Skin of body (tissue), 2 donors: Measurements from ENCODE around the gene ALOX5. TPM values are rescaled to one million over a fixed set of nuclear protein-coding genes. Genes with fewer than 3 reads are reported as not detected.
"Not testable (repeated sequence)": the region's sequence is repeated elsewhere in the genome, so short reads cannot be mapped to it uniquely, and the experiment has no call there.

Experiments used
- DNase-seq: peaks from one replicate; lab custom pipeline; 2025; lab: John Stamatoyannopoulos, UW
- total RNA-seq: library from RNA; depleted of rRNA; stranded (reverse); fragments of >200 nt; gene quantifications from one replicate; pipeline ENCODE4 v1.2.3, GENCODE V29; 2014

ALOX5 gene
- total RNA-seq: 9.4 TPM

GRCh38 chr10:45373576-45374349 is at the start of gene ALOX5:
Gene ALOX5, plus strand, starts transcription at chr10:45374216. Its CDS starts 64 bp downstream, at chr10:45374280.
- DNase-seq: no peak

DNA sequence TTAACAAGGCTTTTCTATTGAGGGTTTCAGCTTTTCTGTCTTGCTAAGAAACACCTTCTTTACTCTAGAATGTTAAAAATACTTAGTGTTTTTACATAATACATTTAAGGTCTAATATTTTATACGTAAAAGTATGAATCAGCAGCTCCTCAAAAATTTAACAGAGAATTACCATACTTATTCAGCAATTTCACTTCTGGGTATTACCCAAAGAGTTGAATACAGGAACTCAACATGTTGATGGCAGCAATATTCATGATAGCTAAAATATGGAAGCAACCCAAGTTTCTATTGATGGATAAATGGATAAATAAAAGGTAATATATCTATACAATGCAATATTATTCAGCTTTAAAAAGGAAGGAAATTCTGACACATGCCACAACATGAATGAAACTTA is 48.9 kb upstream of the ALOX5 start:
- no peak for DNase-seq

DNA sequence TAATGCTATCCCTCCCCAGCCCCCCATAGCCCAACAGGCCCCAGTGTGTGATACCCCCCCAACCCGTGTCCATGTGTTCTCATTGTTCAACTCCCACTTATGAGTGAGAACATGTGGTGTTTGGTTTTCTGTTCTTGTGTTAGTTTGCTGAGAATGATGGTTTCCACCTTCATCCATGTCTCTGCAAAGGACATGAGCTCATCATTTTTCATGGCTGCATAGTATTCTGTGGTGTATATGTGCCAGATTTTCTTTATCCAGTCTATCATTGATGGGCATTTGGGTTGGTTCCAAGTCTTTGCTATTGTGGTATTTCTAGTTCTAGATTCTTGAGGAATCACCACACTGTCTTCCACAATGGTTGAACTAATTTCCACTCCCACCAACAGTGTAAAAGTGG is 47.2 kb upstream of the ALOX5 start:
- DNase-seq: not testable (repeated sequence)

- DNase-seq: not testable (repeated sequence)
These were observed 42.2 kb upstream of the ALOX5 start for GRCh38 chr10:45331824-45332223.

- DNase-seq: no peak
These were observed 34.1 kb upstream of the ALOX5 start for GRCh38 chr10:45339894-45340293.

DNA sequence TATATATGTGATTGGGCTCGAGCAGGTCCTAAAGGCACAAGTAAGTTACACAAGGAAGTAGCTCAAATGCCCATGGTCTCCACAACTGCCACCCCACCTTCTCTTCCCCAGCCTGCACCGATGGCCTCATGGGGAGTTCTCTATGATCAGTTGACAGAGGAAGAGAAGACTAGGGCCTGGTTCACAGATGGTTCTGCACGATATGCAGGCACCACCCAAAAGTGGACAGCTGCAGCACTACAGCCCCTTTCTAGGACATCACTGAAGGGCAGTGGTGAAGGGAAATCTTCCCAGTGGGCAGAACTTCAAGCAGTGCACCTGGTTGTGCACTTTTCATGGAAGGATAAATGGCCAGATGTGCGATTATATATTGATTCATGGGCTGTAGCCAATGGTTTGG is 33.6 kb upstream of the ALOX5 start:
- DNase-seq: not testable (repeated sequence)

DNA sequence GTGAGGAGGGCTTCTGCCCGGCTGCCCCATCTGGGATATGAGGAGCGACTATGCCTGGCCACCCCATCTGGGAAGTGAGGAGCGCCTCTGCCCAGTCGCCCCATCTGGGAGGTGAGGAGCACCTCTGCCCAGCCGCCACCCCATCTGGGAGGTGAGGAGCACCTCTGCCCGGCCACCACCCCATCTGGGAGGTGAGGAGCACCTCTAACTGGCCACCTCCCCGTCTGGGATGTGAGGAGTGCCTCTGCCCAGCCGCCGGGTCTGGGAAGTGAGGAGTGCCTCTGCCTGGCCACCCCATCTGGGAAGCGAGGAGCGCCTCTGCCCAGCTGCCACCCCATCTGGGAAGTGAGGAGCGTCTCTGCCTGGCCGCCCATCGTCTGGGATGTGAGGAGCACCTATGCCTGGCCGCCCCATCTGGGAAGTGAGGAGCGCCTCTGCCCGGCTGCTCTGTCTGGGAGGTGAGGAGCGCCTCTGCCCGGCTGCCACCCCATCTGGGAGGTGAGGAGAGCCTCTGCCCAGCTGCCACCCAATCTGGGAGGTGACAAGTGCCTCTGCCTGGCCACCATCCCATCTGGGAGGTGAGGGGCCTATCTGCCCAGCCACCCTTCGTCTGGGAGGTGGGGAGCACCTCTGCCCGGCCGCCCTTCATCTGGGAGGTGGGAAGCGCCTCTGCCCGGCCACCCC is 27.2 kb upstream of the ALOX5 start:
- DNase-seq: not testable (repeated sequence)

DNA sequence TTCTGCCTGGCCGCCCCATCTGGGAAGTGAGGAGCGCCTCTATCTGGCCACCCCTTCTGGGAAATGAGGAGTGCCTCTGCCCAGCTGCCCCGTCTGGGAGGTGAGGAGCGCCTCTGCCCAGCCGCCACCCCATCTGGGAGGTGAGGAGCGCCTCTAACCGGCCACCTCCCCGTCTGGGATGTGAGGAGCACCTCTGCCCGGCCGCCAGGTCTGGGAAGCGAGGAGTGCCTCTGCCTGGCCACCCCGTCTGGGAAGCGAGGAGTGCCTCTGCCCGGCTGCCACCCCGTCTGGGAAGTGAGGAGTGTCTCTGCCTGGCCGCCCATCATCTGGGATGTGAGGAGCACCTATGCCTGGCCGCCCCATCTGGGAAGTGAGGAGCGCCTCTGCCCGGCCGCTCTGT is 26.6 kb upstream of the ALOX5 start:
- DNase-seq: not testable (repeated sequence)

- DNase-seq: not testable (repeated sequence)
These were observed 25.7 kb upstream of the ALOX5 start for GRCh38 chr10:45348196-45348765.

DNA sequence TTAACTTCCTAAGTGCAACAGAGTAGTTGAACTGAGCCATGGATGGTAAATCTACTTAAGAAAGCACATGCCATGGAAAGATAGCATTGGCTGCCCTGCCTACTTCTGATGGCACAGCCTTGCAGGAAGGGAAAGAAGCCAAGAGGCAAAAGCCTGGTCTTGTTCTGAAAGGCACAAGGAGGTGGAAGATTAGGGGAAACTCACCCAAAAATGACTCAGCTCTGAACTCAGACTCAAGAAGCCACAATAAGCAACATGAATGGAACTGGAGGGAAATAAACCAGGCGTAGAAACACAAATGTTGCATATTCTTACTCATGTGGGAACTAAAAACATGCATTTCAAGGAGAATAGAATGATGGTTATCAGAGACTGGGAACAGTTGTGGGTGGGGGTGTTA is 20.8 kb upstream of the ALOX5 start:
- DNase-seq: no peak

DNA sequence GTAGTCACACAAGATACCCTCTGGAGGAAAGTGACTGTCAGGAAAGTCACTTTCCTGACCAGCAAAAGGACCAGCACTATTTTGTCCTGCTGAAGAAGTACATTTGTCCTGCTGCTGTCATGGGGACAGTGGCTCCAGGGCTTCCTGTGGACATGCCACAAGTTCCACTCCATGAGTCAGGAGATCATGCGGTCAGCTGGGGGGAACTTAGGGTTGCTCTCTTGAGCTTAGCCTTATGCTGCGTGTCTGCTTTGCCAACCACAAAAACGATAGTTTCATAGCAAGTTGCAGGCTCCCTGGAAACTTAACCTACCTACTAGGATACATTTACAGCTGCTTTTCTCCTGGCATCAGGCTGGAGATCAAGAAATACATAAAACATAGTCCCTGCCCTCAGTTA is 19.8 kb upstream of the ALOX5 start:
- DNase-seq: no peak

DNA sequence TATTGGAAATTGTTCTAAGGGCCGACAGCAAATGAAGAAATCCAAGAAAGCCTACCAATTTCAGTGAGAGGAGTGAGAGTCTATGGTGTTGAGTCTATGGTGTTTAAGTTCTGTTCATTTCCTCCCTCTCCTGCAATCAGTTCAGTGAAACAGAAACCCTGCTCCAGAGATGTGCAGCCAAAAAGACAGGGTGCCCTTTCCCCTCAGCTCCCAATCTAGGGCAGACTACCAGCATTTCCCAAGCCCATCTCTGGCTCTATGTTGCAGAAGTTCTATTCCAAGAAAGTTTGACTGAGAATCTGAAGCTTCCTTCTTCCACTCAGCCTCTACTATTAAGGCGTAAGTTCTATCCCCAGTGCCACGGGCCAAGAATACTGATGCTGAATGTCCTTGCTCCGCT is 18.5 kb upstream of the ALOX5 start:
- no peak for DNase-seq

GRCh38 chr10:45358961-45359360 is 15.1 kb upstream of the ALOX5 start:
- DNase-seq: not testable (repeated sequence)

DNA sequence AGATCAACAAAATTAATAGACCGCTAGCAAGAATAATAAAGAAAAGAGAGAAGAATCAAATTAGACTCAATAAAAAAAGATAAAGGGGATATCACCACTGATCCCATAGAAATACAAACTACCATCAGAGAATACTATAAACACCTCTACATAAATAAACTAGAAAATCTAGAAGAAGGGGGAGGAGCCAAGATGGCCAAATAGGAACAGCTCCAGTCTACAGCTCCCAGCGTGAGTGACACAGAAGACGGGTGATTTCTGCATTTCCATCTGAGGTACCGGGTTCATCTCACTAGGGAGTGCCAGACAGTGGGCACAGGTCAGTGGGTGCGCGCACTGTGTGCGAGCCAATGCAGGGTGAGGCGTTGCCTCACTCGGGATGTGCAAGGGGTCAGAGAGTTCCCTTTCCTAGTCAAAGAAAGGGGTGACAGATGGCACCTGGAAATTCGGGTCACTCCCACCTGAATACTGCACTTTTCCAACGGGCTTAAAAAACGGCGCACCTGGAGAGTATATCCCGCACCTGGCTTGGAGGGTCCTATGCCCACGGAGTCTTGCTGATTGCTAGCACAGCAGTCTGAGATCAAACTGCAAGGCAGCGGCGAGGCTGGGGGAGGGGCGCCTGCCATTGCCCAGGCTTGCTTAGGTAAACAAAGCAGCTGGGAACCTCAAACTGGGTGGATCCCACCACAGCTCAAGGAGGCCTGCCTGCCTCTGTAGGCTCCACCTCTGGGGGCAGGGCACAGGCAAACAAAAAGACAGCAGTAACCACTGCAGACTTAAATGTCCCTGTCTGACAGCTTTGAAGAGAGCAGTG is 11.8 kb upstream of the ALOX5 start:
- DNase-seq: not testable (repeated sequence)

GRCh38 chr10:45367643-45368042 is 6.4 kb upstream of the ALOX5 start:
- not testable (repeated sequence) for DNase-seq

- DNase-seq: no peak
These were observed 5.8 kb upstream of the ALOX5 start for GRCh38 chr10:45368181-45368580.

DNA sequence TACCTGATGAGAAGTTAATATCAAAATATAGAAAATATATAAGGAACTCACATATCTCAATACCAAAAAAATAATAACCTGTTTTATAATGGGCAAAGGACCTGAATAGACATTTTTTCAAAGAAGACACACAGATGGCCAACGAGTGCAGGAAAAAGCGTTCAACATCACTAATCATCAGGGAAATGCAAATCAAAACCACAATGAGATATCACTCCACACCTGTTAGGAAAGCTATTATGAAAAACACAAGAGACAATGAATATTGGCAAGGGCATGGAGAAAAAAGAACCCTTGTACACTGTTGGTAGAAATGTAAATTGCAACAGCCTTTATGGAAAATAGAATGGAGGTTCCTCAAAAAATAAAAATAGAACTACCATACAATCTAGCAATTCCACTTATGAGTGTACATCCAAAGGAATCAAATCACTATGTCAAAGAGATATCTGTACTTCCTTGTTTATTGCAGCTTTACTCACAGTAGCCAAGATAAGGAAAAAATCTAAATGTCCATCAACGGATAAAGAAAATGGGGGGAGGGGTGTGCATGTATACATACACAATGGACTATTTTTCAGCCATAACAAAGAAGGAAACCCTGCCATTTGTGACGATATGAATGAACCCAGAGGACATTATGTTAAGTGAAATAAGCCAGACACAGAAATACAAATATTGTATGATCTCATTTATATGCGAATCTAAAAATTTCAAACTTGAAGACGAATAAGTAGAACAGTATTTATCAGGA is 3.6 kb upstream of the ALOX5 start:
- no peak for DNase-seq

DNA sequence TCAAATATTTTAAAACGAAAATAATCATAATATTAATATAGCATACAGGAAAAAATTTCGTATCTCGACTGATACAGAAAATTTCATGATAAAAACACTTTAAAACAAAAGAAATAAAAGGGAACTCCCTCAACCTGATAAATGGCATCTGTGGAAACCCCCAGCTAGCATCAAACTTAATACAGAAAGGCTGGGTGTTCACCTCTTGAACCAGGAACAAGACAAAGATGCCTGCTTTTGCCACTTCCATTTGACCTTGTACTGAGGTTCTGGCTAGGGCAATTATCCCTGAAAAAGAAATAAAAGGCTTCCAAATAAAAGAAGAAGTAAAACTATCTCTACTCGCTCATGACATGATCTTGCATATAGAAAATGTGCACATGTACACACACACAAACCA is 2.5 kb upstream of the ALOX5 start:
- no peak for DNase-seq

DNA sequence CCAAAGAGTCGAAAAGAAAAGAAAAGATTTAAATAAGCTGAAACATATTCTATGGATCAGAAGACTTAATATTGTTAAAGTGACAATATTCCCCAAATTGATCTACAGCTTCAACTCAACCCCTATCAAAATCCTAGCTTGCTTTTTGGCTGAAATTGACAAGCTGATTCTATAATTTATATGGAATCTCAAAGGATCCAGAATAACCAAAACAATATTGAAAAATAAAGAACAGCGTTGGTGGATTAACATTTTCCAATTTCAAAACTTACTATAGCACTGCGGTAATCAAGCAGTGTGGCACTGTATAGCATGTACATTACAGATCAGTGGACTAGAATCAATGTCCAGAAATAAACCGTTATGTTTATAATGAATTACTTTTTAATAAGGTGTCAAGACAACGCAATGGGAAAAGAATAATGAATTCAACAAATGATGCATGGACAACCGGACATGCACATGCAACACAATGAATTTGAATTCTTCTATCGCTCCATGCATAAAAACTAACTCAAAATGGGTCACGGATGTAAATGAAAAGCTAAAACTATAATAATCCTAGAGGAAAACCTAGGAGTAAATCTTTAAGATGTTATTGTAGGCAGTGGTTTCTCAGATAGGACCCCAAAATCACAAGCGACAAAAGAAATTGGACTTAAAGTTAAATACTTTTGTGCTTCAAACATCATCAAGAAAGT is 1.6 kb upstream of the ALOX5 start:
- no peak for DNase-seq

DNA sequence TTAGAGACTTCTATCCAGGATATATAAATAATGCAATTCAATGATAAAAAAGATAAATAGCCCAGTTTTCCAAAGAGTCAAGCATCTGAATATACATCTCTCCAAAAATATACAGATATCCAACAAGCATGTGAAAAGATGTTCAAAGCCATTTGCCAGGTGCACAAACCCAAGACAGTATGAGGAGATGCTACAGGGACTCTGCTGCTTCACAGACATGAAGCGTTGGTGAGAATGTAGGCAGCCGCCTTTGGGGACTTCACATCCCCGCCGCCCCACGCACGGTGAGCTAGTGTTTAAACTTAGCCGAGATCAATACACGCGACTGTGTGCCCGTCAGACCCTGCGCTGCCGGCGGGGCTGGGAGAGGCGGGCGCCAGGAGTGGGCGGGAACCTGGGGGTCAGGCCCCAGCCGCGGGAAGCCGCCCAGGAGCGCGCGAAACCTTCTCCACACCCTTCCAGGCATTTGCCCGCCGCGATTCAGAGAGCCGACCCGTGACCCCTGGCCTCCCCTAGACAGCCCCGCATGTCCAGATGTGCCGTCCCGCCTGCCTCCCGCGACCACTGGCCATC is 927 bp upstream of the ALOX5 start:
- DNase-seq: no peak
